Measurements from ENCODE around the gene TMEM255B.
"Not testable (repeated sequence)": the region's sequence is repeated elsewhere in the genome, so short reads cannot be mapped to it uniquely, and the experiment has no call there.

The TMEM255B gene

DNA sequence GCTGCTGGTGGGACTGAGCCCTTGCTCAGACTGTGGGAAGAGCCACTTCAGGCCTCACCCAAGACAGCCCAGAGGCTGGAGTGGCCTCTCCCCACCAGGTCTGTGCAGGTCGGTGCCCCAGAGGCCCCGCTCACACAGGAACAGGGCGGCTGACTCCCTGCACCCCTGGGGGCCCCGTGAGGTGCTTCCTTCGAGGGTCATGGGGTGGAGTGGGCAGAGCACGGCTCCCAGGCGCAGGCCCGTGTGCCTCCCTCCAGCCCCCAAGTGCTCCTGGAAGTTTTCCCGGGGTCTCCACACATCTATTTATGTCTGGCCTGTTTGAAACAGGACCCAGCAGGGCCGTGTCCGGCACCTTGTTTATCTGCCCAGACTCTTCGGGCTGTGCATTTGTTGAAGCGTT, 9.5 kb upstream of the TMEM255B start:
- TF ChIP-seq GATA1 (IDR thresholded peaks at IDR 0.05; ENCODE audit: low read depth, low read length) (no peak), POLR2A (IDR thresholded peaks at IDR 0.05; ENCODE audit: low read length) (no peak)
- no peak for DNase-seq

DNA sequence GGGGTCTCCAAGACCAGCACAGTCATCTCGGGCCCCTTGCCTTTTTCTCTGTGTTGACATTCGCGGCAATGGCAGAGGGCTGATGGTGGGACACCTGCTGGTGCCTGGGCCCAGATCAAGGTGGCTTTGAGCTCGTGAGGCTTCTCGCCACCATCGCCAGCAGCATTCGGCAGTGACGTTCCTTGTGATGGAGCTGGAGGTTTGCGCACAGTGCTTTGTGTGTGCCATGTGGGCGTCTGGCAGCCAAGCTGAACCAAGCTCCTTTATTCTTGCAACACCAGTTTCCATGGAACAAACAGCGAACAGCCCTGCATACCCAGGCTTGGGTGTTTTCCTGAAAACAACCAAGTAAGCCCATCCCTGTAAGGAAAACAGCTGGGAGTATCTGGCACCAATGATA, 9.1 kb upstream of the TMEM255B start:
- no peak for DNase-seq
- TF ChIP-seq GATA1 (IDR thresholded peaks at IDR 0.05; ENCODE audit: low read depth, low read length) (no peak), POLR2A (IDR thresholded peaks at IDR 0.05; ENCODE audit: low read length) (no peak)

DNA sequence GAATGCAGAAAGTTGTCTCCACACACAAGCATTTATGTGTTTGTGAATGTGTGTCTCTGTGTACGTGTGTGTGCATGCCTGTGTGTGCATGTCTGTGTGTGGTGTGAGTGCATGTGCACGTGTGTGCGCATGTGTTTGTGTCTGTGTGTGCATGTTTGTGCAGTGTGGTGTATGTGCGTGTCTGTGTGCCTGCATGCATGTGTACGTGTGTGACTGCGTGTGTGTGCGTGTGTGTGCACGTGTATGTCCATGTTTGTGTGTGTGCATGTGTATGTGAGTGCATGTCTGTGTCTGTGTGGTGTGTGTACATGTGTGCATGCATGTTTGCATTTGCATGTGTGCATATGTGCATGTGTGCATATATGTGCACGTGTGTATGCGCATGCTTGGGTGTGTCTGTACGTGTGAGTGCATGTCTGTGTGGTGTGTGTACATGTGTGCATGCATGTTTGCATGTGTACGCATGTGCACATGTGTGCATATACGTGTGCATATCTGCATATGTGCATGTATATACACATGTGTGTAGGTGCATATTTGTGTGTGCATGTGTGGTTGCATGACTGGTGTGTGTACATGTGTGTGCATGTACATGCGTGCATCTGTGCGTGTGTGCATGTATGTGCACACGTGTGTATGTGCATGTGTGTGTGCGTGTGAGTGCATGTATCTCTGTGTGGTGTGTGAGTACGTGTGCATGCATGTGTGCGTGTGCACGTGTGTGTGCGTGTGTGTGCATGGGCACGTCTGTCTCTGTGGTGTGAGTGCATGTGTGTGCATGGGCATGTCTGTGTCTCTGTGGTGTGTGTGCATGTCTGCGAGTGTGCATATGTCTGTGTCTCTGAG, 8.2 kb upstream of the TMEM255B start:
- DNase-seq: peak in 1 of 2 experiments; percentile 19
- no peak for TF ChIP-seq POLR2A (IDR thresholded peaks at IDR 0.05; ENCODE audit: low read length)
- no peak for TF ChIP-seq GATA1 (IDR thresholded peaks at IDR 0.05; ENCODE audit: low read depth, low read length)

DNA sequence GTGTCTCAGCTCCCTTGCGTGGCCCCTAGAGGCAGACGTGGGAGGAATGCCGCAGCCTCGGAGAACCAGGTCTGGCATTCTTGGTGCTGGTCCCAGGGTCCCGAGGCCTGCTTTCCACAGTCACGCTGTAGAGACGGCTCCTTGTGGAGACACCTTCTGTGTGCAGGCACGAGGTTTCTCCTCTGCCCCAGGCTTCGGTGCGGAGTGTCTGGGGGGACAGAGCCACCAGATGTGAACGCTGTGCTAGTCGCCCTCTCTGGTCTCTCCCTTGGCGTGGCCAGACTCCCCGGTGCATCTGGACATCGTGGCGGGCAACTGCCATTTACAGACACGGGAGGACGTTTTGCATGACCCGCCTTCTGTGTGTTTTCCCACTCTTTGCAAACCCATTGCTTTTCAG, 7.5 kb upstream of the TMEM255B start:
- no peak for TF ChIP-seq GATA1 (IDR thresholded peaks at IDR 0.05; ENCODE audit: low read depth, low read length)
- TF ChIP-seq POLR2A (IDR thresholded peaks at IDR 0.05; ENCODE audit: low read length): no peak

DNA sequence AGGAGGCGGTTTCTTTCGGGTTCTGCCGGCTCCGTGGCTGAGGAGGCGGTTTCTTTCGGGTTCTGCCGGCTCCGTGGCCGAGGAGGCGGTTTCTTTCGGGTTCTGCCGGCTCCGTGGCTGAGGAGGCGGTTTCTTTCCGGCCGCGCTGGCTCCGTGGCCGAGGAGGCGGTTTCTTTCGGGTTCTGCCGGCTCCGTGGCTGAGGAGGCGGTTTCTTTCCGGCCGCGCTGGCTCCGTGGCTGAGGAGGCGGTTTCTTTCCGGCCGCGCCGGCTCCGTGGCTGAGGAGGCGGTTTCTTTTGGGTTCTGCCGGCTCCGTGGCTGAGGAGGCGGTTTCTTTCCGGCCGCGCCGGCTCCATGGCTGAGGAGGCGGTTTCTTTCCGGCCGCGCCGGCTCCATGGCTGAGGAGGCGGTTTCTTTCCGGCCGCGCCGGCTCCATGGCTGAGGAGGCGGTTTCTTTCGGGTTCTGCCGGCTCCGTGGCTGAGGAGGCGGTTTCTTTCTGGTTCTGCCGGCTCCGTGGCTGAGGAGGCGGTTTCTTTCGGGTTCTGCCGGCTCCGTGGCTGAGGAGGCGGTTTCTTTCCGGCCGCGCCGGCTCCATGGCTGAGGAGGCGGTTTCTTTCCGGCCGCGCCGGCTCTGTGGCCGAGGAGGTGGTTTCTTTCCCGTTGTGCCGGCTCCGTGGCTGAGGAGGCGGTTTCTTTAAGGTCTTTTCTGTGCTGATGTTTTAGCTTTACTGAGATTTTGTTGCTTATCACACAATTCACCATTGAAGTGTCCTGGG, 6.6 kb upstream of the TMEM255B start:
- not testable (repeated sequence) for DNase-seq

More for the DNA sequence above, 7.5 kb upstream of the TMEM255B start:
- no peak for DNase-seq

DNA sequence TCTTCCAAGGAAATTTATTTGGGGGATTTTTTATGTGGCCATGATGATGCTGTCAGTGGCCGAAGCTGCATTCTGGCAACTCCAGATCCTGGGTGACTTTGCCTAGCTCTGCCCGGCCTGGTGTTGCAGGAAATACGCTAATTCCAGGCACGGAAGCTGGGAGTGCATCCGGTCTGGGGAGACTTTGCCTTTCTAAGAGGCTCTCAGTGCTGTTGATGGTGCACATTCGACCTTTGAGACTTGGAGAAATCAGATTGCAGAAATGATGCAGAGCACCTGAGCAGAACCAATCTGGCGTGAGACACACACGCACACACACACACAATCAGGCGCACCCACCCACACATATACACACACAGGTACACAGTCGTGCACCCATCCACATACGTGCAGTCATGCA, 5.9 kb upstream of the TMEM255B start:
- no peak for DNase-seq

DNA sequence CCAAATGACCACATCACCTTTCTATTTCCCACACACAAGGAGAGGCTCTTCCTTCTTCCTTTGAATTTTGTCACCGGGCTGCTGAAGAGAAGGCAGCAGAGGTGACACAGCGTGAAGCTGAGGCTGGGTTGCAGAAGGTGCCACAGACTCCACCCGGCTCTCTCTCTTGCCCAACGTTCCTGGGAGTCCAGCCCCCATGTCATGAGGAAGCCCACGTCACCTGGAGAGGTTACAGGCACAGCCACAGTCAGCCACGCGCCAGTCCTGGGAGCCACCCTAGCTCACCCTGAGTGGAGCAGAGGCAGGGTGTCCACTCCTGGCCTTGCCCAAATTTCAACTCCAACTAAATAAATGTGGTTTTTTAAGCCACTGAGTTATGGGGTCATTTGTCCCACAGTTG, 4.8 kb upstream of the TMEM255B start:
- no peak for DNase-seq
- TF ChIP-seq GATA1 (IDR thresholded peaks at IDR 0.05; ENCODE audit: low read depth, low read length): no peak
- TF ChIP-seq POLR2A (IDR thresholded peaks at IDR 0.05; ENCODE audit: low read length): no peak

More for the DNA sequence above, 5.9 kb upstream of the TMEM255B start:
- TF ChIP-seq GATA1 (IDR thresholded peaks at IDR 0.05; ENCODE audit: low read depth, low read length): no peak

DNA sequence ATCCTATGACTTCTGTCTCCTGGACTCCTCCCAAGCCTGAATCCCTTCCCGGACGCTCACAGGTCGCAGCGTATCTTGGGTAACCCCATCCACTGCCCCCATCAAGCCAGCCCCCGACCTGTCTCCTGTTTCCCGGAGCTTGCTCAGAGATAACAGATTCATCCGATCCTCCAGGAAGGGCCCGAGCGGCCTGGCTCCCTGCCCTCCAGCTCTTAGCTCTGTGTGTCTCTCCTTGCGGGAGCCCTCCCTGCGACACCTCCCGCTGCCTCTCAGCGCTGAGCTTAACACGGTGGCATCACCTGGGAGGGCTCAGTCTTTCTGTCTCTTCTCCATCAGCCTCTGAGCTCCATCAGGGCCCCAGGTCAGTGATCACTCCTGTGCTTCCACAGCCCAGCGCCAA, 4.3 kb upstream of the TMEM255B start:
- DNase-seq: no peak
- TF ChIP-seq GATA1 (IDR thresholded peaks at IDR 0.05; ENCODE audit: low read depth, low read length) (no peak), POLR2A (IDR thresholded peaks at IDR 0.05; ENCODE audit: low read length) (no peak)

DNA sequence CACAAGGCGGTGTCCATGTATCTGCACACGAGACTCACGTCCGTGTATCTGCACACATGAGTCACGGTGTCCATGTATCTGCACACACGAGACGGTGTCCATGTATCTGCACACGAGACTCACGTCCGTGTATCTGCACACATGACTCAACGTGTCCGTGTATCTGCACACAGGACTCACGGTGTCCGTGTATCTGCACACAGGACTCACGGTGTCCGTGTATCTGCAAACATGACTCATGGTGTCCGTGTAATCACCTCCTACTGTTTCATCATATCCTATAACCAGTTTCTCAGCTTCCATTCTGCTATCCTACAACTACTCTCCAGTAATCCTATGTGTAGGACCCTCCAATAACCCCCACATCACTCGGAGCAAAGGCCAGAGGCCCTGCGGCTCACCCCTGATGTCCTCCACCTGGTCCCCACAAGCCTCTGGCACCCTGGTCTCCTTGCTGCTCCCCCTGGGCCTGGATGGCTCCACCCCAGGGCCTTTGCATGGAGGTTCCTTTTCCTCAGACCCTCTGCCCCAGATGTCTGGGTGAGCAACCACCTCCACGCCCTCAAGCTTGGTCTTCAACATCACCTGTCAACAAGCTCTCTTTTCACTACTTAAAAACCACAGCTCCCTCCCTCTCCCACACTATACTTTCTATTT, 2.5 kb upstream of the TMEM255B start:
- TF ChIP-seq GATA1 (IDR thresholded peaks at IDR 0.05; ENCODE audit: low read depth, low read length): no peak
- no peak for TF ChIP-seq POLR2A (IDR thresholded peaks at IDR 0.05; ENCODE audit: low read length)
- no peak for DNase-seq

DNA sequence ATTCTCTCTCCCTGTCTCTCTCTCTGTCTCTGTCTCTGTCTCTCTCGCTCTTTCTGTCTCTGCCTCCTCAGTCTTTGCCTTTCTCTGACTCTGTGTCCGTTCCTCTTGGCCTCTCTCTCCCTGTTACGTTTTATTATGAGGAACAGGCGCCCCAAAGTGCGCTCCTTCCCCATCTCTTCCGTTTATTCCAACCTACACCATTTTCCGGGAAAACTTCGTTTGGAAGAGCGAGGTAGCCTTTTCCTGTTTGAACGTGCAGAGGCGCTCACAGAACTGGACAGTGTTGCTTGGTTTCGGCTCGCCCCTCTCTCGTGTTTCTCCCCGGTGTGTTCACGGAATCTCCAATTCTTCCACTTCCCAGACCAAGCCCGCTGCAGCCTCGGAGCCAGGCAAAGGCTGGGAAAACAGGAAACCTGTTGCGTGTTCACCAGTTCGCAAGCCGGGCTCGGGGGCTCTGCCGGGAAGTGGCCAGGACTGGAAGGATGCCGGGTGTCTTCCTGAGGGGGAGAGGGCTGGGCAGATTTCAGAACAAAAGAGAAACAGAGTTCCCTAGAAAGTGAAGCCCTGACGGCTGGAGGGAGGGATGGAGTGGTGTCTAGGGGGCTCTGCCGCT, 605 bp downstream of the TMEM255B start:
- DNase-seq: no peak
- TF ChIP-seq GATA1 (IDR thresholded peaks at IDR 0.05; ENCODE audit: low read depth, low read length) (no peak), POLR2A (IDR thresholded peaks at IDR 0.05; ENCODE audit: low read length) (no peak)

DNA sequence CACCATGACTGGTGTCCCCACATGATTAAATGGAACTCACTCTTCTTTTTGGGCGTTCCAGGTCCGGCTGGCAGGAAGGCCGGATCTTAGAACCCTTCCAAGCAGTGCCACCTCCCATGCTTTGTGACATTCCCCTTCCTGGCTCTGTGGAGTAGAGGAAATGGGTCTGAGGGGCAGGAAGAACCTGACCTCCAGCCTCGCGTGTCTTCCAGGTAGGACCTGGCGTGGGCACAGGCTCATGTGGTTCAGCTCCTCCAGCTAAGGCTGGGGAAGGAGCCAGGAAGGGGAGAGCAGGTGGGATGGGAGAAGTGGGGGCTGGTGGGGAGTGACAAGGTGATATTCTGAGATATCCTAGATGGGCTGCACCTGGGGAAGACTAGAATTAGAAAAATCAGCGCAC, 2.1 kb downstream of the TMEM255B start:
- no peak for DNase-seq
- TF ChIP-seq POLR2A (IDR thresholded peaks at IDR 0.05; ENCODE audit: low read length): no peak
- TF ChIP-seq GATA1 (IDR thresholded peaks at IDR 0.05; ENCODE audit: low read depth, low read length): no peak

DNA sequence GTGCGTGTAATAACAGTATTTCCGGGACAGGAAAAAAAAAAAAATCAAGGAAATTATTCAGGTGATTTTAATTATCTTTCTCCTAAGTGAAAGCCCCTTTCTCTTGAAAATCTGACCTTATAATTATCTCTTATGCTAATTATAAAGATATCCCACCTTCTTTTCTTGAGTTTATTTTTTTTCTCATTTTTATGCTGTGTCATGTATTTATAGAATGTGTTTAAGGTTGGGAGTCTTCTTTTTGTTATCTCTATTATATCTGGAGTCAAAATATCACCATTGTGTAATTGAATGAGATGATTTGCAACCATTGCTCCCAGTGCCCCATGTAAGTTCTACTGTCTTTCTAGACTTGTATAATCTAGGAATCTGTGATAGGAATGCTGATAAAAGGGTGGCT, 3.0 kb downstream of the TMEM255B start:
- no peak for TF ChIP-seq POLR2A (IDR thresholded peaks at IDR 0.05; ENCODE audit: low read length)
- TF ChIP-seq GATA1 (IDR thresholded peaks at IDR 0.05; ENCODE audit: low read depth, low read length): no peak
- DNase-seq: no peak

DNA sequence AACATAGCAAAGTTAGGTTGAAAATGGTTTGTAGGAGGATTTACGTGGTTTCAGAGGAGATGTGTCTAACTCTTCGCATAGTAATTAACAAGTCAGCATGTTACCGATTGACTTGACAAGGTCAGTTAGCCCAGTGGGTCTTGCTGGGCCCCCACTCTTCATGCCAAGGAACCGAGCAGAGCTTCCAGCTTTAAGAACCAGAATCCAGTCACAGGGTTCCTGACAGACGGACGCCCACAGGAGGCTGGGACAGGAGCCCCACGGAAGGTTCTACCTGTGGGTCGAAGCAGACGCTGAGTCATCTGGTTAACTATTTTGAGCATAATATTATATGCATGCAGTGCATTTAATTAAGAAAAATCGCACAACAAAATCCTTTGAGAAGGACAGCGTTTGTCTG, 3.5 kb downstream of the TMEM255B start:
- TF ChIP-seq POLR2A (IDR thresholded peaks at IDR 0.05; ENCODE audit: low read length): no peak
- no peak for TF ChIP-seq GATA1 (IDR thresholded peaks at IDR 0.05; ENCODE audit: low read depth, low read length)
- no peak for DNase-seq

DNA sequence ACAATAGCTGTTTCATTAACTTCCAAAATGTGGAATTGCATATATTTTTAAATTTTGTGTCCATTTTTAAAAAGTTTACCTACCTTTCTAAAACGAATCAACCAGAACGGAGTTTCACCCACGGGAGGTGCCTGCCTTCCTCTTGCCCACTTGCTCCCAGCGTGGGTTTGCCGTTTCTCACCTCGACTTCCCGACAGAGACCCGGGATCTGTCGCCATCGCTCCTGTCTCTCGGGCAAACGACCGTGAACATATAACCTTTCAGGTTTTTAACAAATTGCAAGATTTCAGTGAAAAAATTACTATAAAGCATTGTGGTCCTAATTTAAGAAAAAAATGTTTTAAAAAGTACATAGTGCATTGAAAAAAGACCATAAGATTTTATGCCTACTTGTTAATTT, 4.2 kb downstream of the TMEM255B start:
- TF ChIP-seq GATA1 (IDR thresholded peaks at IDR 0.05; ENCODE audit: low read depth, low read length): no peak
- TF ChIP-seq POLR2A (IDR thresholded peaks at IDR 0.05; ENCODE audit: low read length): no peak
- DNase-seq: no peak
